GM12878 (cell line): ENCODE data around the gene NAALADL2. TPM values are rescaled to one million over a fixed set of nuclear protein-coding genes. Genes with fewer than 3 reads are reported as not detected.

Source experiments
- ATAC-seq: fragments of 200-7000 bp; cut with Tn5 transposase; 3 replicates; pipeline ENCODE4 v1.9.1; 2020; ENCODE audit warnings: mild to moderate bottlenecking, moderate library complexity
- BruUV-seq: library from RNA; stranded (reverse); fragments of 400-500 nt; replicated peaks from 2 replicates; lab custom pipeline; 2021; lab: Mats Ljungman, UMichigan
- CTCF ChIA-PET: fragments of 300-600 bp; sonication (Branson Sonifier 250); formaldehyde crosslinking; extraction: SDS; loops from one replicate; lab custom pipeline; 2021; ENCODE audit warnings: inconsistent platforms; lab: Yijun Ruan, JAX
- POLR2A ChIA-PET: fragments of 350-600 bp; formaldehyde crosslinking; extraction: SDS; loops from one replicate; lab custom pipeline; 2021; ENCODE audit warnings: inconsistent platforms; lab: Charles Lee
- RAD21 ChIA-PET: fragments of 300-600 bp; sonication (Branson Sonifier 250); formaldehyde crosslinking; loops from one replicate; lab custom pipeline; 2023; ENCODE audit warnings: antibody characterized with exemption; ENCODE audit not compliant: unreplicated experiment; lab: Charles Lee
- SMC1A ChIA-PET: fragments of 300-600 bp; sonication (Branson Sonifier 250); formaldehyde crosslinking; loops from one replicate; lab custom pipeline; 2023; ENCODE audit not compliant: unreplicated experiment, uncharacterized antibody; lab: Charles Lee
- DNase-seq: peaks from one replicate; pipeline ENCODE4 v3.0.0-alpha.2; 2011; ENCODE audit warnings: low read depth, low spot score
- FAIRE-seq: peaks from 3 replicates; lab custom pipeline; 2011; peaks lifted over from hg19 to GRCh38; lab: Jason Lieb, UNC
- H2AFZ ChIP-seq: 2 replicates; pipeline ENCODE4 v1.6.0; 2011; ENCODE audit warnings: low read depth, low read length, control low read depth; ENCODE audit not compliant: control insufficient read depth
- H3K27ac ChIP-seq: 2 replicates; pipeline ENCODE4 v1.5.1; 2011; ENCODE audit warnings: control low read depth; ENCODE audit not compliant: control insufficient read depth, insufficient read depth
- H3K27me3 ChIP-seq, 2 experiments: replicated peaks in 1 of 2; 2 replicates each; pipeline versions ENCODE4 v1.6.0 to v1.6.1; 2011; ENCODE audit warnings: low read length in 1 of 2; ENCODE audit not compliant: control insufficient read depth in 2 of 2, insufficient read depth in 2 of 2
- H3K36me3 ChIP-seq, 2 experiments: 2 replicates each; pipeline ENCODE4 v1.5.1; 2011; ENCODE audit warnings: low read length in 1 of 2; ENCODE audit not compliant: control insufficient read depth in 2 of 2, insufficient read depth in 2 of 2
- H3K4me1 ChIP-seq: 2 replicates; pipeline ENCODE4 v1.6.1; 2011; ENCODE audit warnings: mild to moderate bottlenecking, low read length, moderate library complexity, mixed read lengths; ENCODE audit not compliant: control insufficient read depth, insufficient read depth
- H3K4me2 ChIP-seq: 2 replicates; pipeline ENCODE4 v1.6.0; 2011; ENCODE audit warnings: control low read depth; ENCODE audit not compliant: control insufficient read depth, insufficient read depth
- H3K4me3 ChIP-seq: fragments of 200-600 bp; sonication (generic); 2 replicates; pipeline ENCODE4 v1.5.1; 2016
- H3K79me2 ChIP-seq: 2 replicates; pipeline ENCODE4 v1.6.0; 2011; ENCODE audit warnings: low read length; ENCODE audit not compliant: control insufficient read depth, insufficient read depth
- H3K9ac ChIP-seq: 2 replicates; pipeline ENCODE4 v1.8.0; 2011; ENCODE audit warnings: low read length, control low read depth, mixed read lengths; ENCODE audit not compliant: control insufficient read depth, insufficient read depth
- H3K9me3 ChIP-seq: replicated peaks from 3 replicates; pipeline ENCODE4 v1.5.1; 2011; ENCODE audit warnings: mild to moderate bottlenecking, low read length; ENCODE audit not compliant: control insufficient read depth, insufficient read depth
- H4K20me1 ChIP-seq: 2 replicates; pipeline ENCODE4 v1.6.0; 2011; ENCODE audit not compliant: control insufficient read depth, insufficient read depth
- ATF7 ChIP-seq: fragments of 450-650 bp; IDR thresholded peaks from 2 replicates; pipeline ENCODE4 v1.6.1; 2016; ENCODE audit warnings: low read depth, mild to moderate bottlenecking
- BMI1 ChIP-seq: fragments of 450-650 bp; IDR thresholded peaks from 2 replicates; pipeline ENCODE4 v1.6.1; 2016; ENCODE audit warnings: mild to moderate bottlenecking, moderate library complexity, borderline replicate concordance
- CHD2 ChIP-seq: IDR thresholded peaks from 2 replicates; pipeline ENCODE4 v1.6.1; 2011; ENCODE audit warnings: low read depth, low read length, improper control_type of control experiment, borderline replicate concordance
- DPF2 ChIP-seq: fragments of 450-650 bp; IDR thresholded peaks from 2 replicates; pipeline ENCODE4 v1.6.1; 2017; ENCODE audit warnings: mild to moderate bottlenecking
- EP300 ChIP-seq, 2 experiments: fragments of 150-350 bp in 1 of 2; IDR thresholded peaks; 2 replicates each; pipeline ENCODE4 v1.6.1; 2011 to 2012; ENCODE audit warnings: low read depth in 2 of 2, low read length in 2 of 2, borderline replicate concordance in 1 of 2, improper control_type of control experiment in 1 of 2, inconsistent platforms in 1 of 2; ENCODE audit not compliant: control insufficient read depth in 1 of 2
- GATAD2B ChIP-seq: fragments of 450-650 bp; conservative IDR thresholded peaks from 2 replicates; pipeline ENCODE4 v1.6.1; 2017; ENCODE audit warnings: low read depth, mild to moderate bottlenecking, moderate library complexity
- IKZF1 ChIP-seq: fragments of 450-650 bp; conservative IDR thresholded peaks from 2 replicates; pipeline ENCODE4 v1.6.1; 2017; ENCODE audit warnings: antibody characterized with exemption, mild to moderate bottlenecking
- IKZF2 ChIP-seq, 2 experiments: fragments of 450-650 bp; IDR thresholded peaks; 2 replicates each; pipeline ENCODE4 v1.6.1; 2017; ENCODE audit warnings: mild to moderate bottlenecking in 2 of 2, moderate library complexity in 2 of 2
- MEF2B ChIP-seq: fragments of 450-650 bp; IDR thresholded peaks from 2 replicates; pipeline ENCODE4 v1.6.1; 2018; ENCODE audit warnings: mild to moderate bottlenecking, moderate library complexity; ENCODE audit not compliant: partially characterized antibody, poor library complexity, severe bottlenecking
- MTA2 ChIP-seq: fragments of 450-650 bp; IDR thresholded peaks from 2 replicates; pipeline ENCODE4 v1.6.1; 2016; ENCODE audit warnings: low read depth, mild to moderate bottlenecking, moderate library complexity
- NBN ChIP-seq: fragments of 450-650 bp; IDR thresholded peaks from 2 replicates; pipeline ENCODE4 v1.6.1; 2016
- RB1 ChIP-seq: fragments of 450-650 bp; formaldehyde crosslinking; IDR thresholded peaks from 2 replicates; pipeline ENCODE4 v1.6.1; 2017; ENCODE audit warnings: mild to moderate bottlenecking, borderline replicate concordance
- SPI1 ChIP-seq: IDR thresholded peaks from 2 replicates; pipeline ENCODE4 v1.6.1; 2011; ENCODE audit warnings: low read depth, mild to moderate bottlenecking, low read length, moderate library complexity, borderline replicate concordance; ENCODE audit not compliant: insufficient read depth
- ZBTB40 ChIP-seq: fragments of 450-650 bp; IDR thresholded peaks from 2 replicates; pipeline ENCODE4 v1.6.1; 2016; ENCODE audit warnings: mild to moderate bottlenecking, moderate library complexity, borderline replicate concordance
- ZNF207 ChIP-seq: fragments of 450-650 bp; IDR thresholded peaks from 2 replicates; pipeline ENCODE4 v1.6.1; 2014; ENCODE audit warnings: antibody characterized with exemption, mild to moderate bottlenecking, borderline replicate concordance
- ZNF24 ChIP-seq: fragments of 450-650 bp; IDR thresholded peaks from 2 replicates; pipeline ENCODE4 v1.6.1; 2017; ENCODE audit warnings: antibody characterized with exemption, mild to moderate bottlenecking
- ZNF384 ChIP-seq: IDR thresholded peaks from 2 replicates; pipeline ENCODE4 v1.6.1; 2012; ENCODE audit warnings: low read depth, mild to moderate bottlenecking, low read length, improper control_type of control experiment, borderline replicate concordance
- ZNF622 ChIP-seq: fragments of 450-650 bp; IDR thresholded peaks from 2 replicates; pipeline ENCODE4 v1.6.1; 2017; ENCODE audit warnings: mild to moderate bottlenecking, inconsistent platforms
- WGBS: methylation state at CpG from one replicate; pipeline ENCODE4 v1.1.6; 2016; ENCODE audit warnings: low lambda C conversion rate; ENCODE audit not compliant: insufficient replicate concordance, insufficient coverage; ENCODE audit errors: missing lambda C conversion rate; 5-methylcytosine and 5-hydroxymethylcytosine counted together
- in situ Hi-C: fragments of 300-500 bp; cut with MboI; formaldehyde crosslinking; loops from 9 replicates; pipeline ENCODE4 v1.14.3; 2018; ENCODE audit warnings: mixed read lengths
- intact Hi-C: fragments of 100-400 bp; cut with micrococcal nuclease; formaldehyde crosslinking; loops from one replicate; pipeline ENCODE4 v1.14.2; 2022; ENCODE audit not compliant: unreplicated experiment
- polyA plus RNA-seq, 11 experiments: library from polyadenylated mRNA; depleted of rRNA in 4 of 11; unstranded in 6 of 11; stranded (reverse) in 5 of 11; fragments of >200 nt; fragmentation: Nextera tagmentation in 4 of 11; fragmentation: Illumina TruSeq in 1 of 11; extraction: Ambion mirVana in 4 of 11; extraction: Trizol in 1 of 11; gene quantifications; 1 replicate in 1 of 11; 2 replicates in 10 of 11; pipeline versions ENCODE4 v1.2.1 to v1.2.3, GENCODE V29; 2011 to 2016; ENCODE audit warnings: inconsistent platforms in 2 of 11, missing spikeins in 2 of 11, low read depth in 1 of 11
- total RNA-seq, 4 experiments: library from RNA; depleted of rRNA in 3 of 4; stranded (reverse); fragments of >200 nt in 3 of 4; fragmentation: Illumina TruSeq in 1 of 4; extraction: Trizol in 1 of 4; gene quantifications; 2 replicates each; pipeline versions ENCODE4 v1.2.1 to v1.2.3, GENCODE V29; 2013 to 2021
- TF ChIP-seq, protein P1 (sequence below): fragments of 450-650 bp; IDR thresholded peaks from 2 replicates; pipeline ENCODE4 v1.6.1; 2017; ENCODE audit warnings: low read depth, mild to moderate bottlenecking, moderate library complexity

The NAALADL2 gene
- total and polyA plus RNA-seq, 10 of the 15 experiments (the other 5 are each of a cell fraction or from before 2014, with no cell fraction given) = 0.06 to 10.8 (median 0.46) TPM

DNA sequence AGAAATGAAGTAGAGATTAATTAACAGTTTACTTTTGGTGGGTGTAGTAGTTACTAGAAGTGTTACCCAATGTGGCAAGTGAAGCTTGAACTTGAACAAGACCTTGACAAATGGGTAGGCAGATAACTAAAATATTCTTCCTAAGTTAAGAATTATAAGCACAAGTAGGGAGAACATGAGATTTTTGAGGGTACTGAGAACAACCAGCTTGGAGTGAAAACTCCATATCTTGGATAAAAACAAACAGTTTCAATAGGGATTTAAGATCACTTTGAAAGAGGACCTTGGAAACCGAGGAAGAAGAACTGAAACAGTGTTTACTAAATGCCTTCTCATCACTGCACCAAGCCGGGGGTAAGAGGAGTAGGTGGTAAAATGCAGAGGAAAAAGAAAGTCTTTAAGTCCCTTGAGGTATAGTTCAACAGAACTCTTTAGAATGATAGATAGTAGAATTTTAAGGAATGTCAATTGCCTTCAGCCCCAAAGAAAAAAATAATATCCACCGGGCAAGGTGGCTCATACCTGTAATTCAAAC is 496.7 kb downstream of the NAALADL2 start:
- POLR2A ChIA-PET = interaction anchor here (1.3 to 2.8 kb wide), 5 partner anchors 9 to 87 kb away, joined by 4 to 30 read pairs (median 12); no protein-coding TSS in a partner anchor
- 0 out of 2 replicates have a peak, but pooled peaks have one; percentile 39 for TF ChIP-seq ZNF24
- peak; percentile 73 for TF ChIP-seq IKZF1
- TF ChIP-seq ZNF207 = no peak
- no peak for TF ChIP-seq ZNF384
- TF ChIP-seq IKZF2 (IDR thresholded peaks at IDR 0.05) = peak; percentile 78 to 87; a peak in 2 of 4 replicates
- no peak for TF ChIP-seq ZNF622
- TF ChIP-seq SPI1 = peak; percentile 53; the same call in 1 of the 2 replicates
- no peak for TF ChIP-seq RB1
- peak; percentile 57 for TF ChIP-seq ATF7
- 0 out of 4 replicates have a peak, but pooled peaks of 1 of the 2 experiments have one; percentile 26 for TF ChIP-seq EP300 (IDR thresholded peaks at IDR 0.05; ENCODE audit: borderline replicate concordance in 1 of 2, control insufficient read depth in 1 of 2, low read depth in 2 of 2, low read length in 2 of 2)
- TF ChIP-seq, protein P1, sequence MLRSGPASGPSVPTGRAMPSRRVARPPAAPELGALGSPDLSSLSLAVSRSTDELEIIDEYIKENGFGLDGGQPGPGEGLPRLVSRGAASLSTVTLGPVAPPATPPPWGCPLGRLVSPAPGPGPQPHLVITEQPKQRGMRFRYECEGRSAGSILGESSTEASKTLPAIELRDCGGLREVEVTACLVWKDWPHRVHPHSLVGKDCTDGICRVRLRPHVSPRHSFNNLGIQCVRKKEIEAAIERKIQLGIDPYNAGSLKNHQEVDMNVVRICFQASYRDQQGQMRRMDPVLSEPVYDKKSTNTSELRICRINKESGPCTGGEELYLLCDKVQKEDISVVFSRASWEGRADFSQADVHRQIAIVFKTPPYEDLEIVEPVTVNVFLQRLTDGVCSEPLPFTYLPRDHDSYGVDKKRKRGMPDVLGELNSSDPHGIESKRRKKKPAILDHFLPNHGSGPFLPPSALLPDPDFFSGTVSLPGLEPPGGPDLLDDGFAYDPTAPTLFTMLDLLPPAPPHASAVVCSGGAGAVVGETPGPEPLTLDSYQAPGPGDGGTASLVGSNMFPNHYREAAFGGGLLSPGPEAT = peak; percentile 80; the same call in 1 of the 2 replicates
- TF ChIP-seq MTA2 = peak; percentile 92
- peak; percentile 54; the same call in 1 of the 2 replicates for TF ChIP-seq GATAD2B
- TF ChIP-seq NBN = peak; percentile 69; the same call in 1 of the 2 replicates
- TF ChIP-seq DPF2 = peak; percentile 88
- no peak for TF ChIP-seq CHD2
- TF ChIP-seq MEF2B = peak; percentile 50
- peak; percentile 32; the same call in 1 of the 2 replicates for TF ChIP-seq ZBTB40
- TF ChIP-seq BMI1 = peak; percentile 63; the same call in 1 of the 2 replicates
- no peaks in the 10 kb centered on the region for H3K27me3 ChIP-seq
- CTCF ChIA-PET = interaction anchor here (0.7 to 7.0 kb wide), 8 partner anchors 9 to 171 kb away, joined by 3 to 53 read pairs (median 3); no protein-coding TSS in a partner anchor
- BruUV-seq = no TSS peak
- ATAC-seq (peak; percentile 81), FAIRE-seq (peak; percentile 77), DNase-seq (peak; percentile 15)
- no peak overlapping the region for H2AFZ ChIP-seq
- no peak overlapping the region for H3K4me2 ChIP-seq
- H3K9me3 ChIP-seq = no peaks in the 10 kb centered on the region
- H3K4me3 ChIP-seq = no peak overlapping the region
- no peak overlapping the region for H3K27ac ChIP-seq
- RAD21 ChIA-PET = interaction anchor here (0.7 to 5.4 kb wide), 19 partner anchors 10 to 96 kb away, joined by 3 to 122 read pairs (median 7); no protein-coding TSS in a partner anchor
- H3K4me1 ChIP-seq = no peaks in the 10 kb centered on the region
- in situ Hi-C loops = no loop called here
- no peaks in the 10 kb centered on the region for H3K36me3 ChIP-seq
- SMC1A ChIA-PET = interaction anchor here (0.8 to 8.1 kb wide), 24 partner anchors 10 to 138 kb away, joined by 3 to 164 read pairs (median 4); no protein-coding TSS in a partner anchor
- 13% methylated on average over 3 of the region's 3 CpGs for WGBS
- H3K9ac ChIP-seq = no peak overlapping the region
- intact Hi-C loops = loop anchor here (2.0 kb wide), 1 partner anchor 81 kb away; no protein-coding TSS in a partner anchor
- no peaks in the 10 kb centered on the region for H3K79me2 ChIP-seq
- H4K20me1 ChIP-seq = no peaks in the 10 kb centered on the region
